SK-N-SH (cell line): Measurements from ENCODE around the gene UMODL1. TPM values are rescaled to one million over a fixed set of nuclear protein-coding genes. Genes with fewer than 3 reads are reported as not detected.

Source experiments
- CTCF ChIA-PET: fragments of 300-600, 350-600 bp; formaldehyde crosslinking; extraction: SDS; loops from one replicate; lab custom pipeline; 2021; lab: Yijun Ruan, JAX
- POLR2A ChIA-PET: fragments of 350-600 bp; sonication (Branson Sonifier 250); formaldehyde crosslinking; extraction: SDS; loops from one replicate; lab custom pipeline; 2020; ENCODE audit warnings: antibody characterized with exemption, inconsistent platforms; lab: Yijun Ruan, JAX
- DNase-seq: peaks from one replicate; pipeline ENCODE4 v3.0.0; 2012
- H2AFZ ChIP-seq: fragments of 200-600 bp; sonication (generic); 2 replicates; pipeline ENCODE4 v1.8.1; 2016; ENCODE audit warnings: antibody characterized with exemption, mild to moderate bottlenecking, low read depth
- H3F3A ChIP-seq: fragments of 200-600 bp; sonication (generic); replicated peaks from 2 replicates; pipeline ENCODE3; 2016; ENCODE audit warnings: antibody characterized with exemption, mild to moderate bottlenecking; ENCODE audit not compliant: insufficient read depth
- H3K27ac ChIP-seq, 2 experiments: fragments of 200-500 bp in 1 of 2; fragments of 200-600 bp in 1 of 2; sonication (Bioruptor generic) in 1 of 2; sonication (generic), shearing (Covaris generic) in 1 of 2; 2 replicates each; pipeline versions ENCODE4 v1.5.1 to v1.6.1; 2014 to 2016; ENCODE audit warnings: low read depth in 2 of 2, inconsistent platforms in 1 of 2, low read length in 1 of 2, mild to moderate bottlenecking in 1 of 2, mixed read lengths in 1 of 2
- H3K27me3 ChIP-seq: fragments of 200-600 bp; sonication (generic), shearing (Covaris generic); 2 replicates; pipeline ENCODE4 v1.6.1; 2016; ENCODE audit warnings: mixed run types; ENCODE audit not compliant: insufficient read depth
- H3K36me3 ChIP-seq, 2 experiments: fragments of 200-500 bp in 1 of 2; fragments of 200-600 bp in 1 of 2; sonication (Bioruptor generic) in 1 of 2; sonication (generic) in 1 of 2; replicated peaks in 1 of 2; 2 replicates each; pipeline versions ENCODE3 to v1.5.1; 2014 to 2016; ENCODE audit warnings: low read length in 1 of 2, mild to moderate bottlenecking in 1 of 2; ENCODE audit not compliant: insufficient read depth in 2 of 2, control insufficient read depth in 1 of 2
- H3K4me1 ChIP-seq, 2 experiments: fragments of 200-500 bp in 1 of 2; fragments of 200-600 bp in 1 of 2; sonication (Bioruptor generic) in 1 of 2; sonication (generic), shearing (Covaris generic) in 1 of 2; 2 replicates each; pipeline versions ENCODE4 v1.5.1 to v1.6.1; 2014 to 2016; ENCODE audit warnings: low read depth in 1 of 2, low read length in 1 of 2, mixed run types in 1 of 2; ENCODE audit not compliant: insufficient read depth in 2 of 2, control insufficient read depth in 1 of 2
- H3K4me2 ChIP-seq: fragments of 200-600 bp; sonication (generic), shearing (Covaris generic); 2 replicates; pipeline ENCODE4 v1.6.1; 2017; ENCODE audit warnings: mixed run types
- H3K4me3 ChIP-seq, 2 experiments: fragments of 200-500 bp in 1 of 2; fragments of 200-600 bp in 1 of 2; sonication (Bioruptor generic) in 1 of 2; sonication (generic), shearing (Covaris generic) in 1 of 2; 2 replicates each; pipeline versions ENCODE4 v1.5.1 to v1.8.1; 2014 to 2016; ENCODE audit warnings: low read depth in 2 of 2, inconsistent platforms in 1 of 2, low read length in 1 of 2, mild to moderate bottlenecking in 1 of 2, mixed read lengths in 1 of 2, moderate library complexity in 1 of 2
- H3K79me2 ChIP-seq: fragments of 200-600 bp; sonication (generic); 2 replicates; pipeline ENCODE4 v1.8.1; 2017; ENCODE audit warnings: mild to moderate bottlenecking; ENCODE audit not compliant: insufficient read depth
- H3K9ac ChIP-seq: fragments of 200-600 bp; sonication (generic); 2 replicates; pipeline ENCODE4 v1.6.1; 2017; ENCODE audit warnings: mixed run types
- H3K9me2 ChIP-seq: fragments of 200-600 bp; sonication (generic); 2 replicates; pipeline ENCODE4 v1.6.1; 2017; ENCODE audit warnings: mixed run types
- H3K9me3 ChIP-seq: fragments of 200-600 bp; sonication (generic); 2 replicates; pipeline ENCODE4 v1.6.1; 2017; ENCODE audit warnings: mixed run types, mild to moderate bottlenecking, moderate library complexity
- H4K20me1 ChIP-seq: fragments of 200-600 bp; sonication (generic); 2 replicates; pipeline ENCODE4 v1.6.1; 2017; ENCODE audit warnings: mild to moderate bottlenecking, mixed run types; ENCODE audit not compliant: insufficient read depth
- CHD2 ChIP-seq: fragments of 150-350 bp; IDR thresholded peaks from 2 replicates; pipeline ENCODE4 v1.6.1; 2018; ENCODE audit warnings: low read length; ENCODE audit not compliant: partially characterized antibody
- EP300 ChIP-seq, 2 experiments: IDR thresholded peaks; 2 replicates each; pipeline versions ENCODE4 v1.4.0 to v1.6.1; 2012; ENCODE audit warnings: borderline replicate concordance in 1 of 2, low read depth in 1 of 2, low read length in 1 of 2
- FOXM1 ChIP-seq: IDR thresholded peaks from 2 replicates; pipeline ENCODE4 v1.4.0; 2012; ENCODE audit warnings: low read depth, mild to moderate bottlenecking
- RFX5 ChIP-seq: IDR thresholded peaks from 2 replicates; pipeline ENCODE4 v1.6.1; 2012; ENCODE audit warnings: mild to moderate bottlenecking, improper control_type of control experiment, low read length
- SIN3A ChIP-seq: IDR thresholded peaks from 2 replicates; pipeline ENCODE4 v1.6.1; 2012; ENCODE audit warnings: low read depth, mild to moderate bottlenecking, low read length, moderate library complexity, borderline replicate concordance
- TCF12 ChIP-seq: IDR thresholded peaks from 2 replicates; pipeline ENCODE4 v1.4.0; 2012
- TEAD4 ChIP-seq: IDR thresholded peaks from 2 replicates; pipeline ENCODE4 v1.4.0; 2012; ENCODE audit warnings: mild to moderate bottlenecking, borderline replicate concordance; ENCODE audit not compliant: insufficient read depth
- WGBS: methylation state at CpG from one replicate; pipeline ENCODE4 v1.1.6; 2017; ENCODE audit warnings: low lambda C conversion rate; 5-methylcytosine and 5-hydroxymethylcytosine counted together
- polyA plus RNA-seq, 3 experiments: library from polyadenylated mRNA; depleted of rRNA; stranded (reverse); fragments of >200 nt; gene quantifications; 2 replicates each; pipeline ENCODE4 v1.2.3, GENCODE V29; 2012
- TF ChIP-seq, protein P1 (sequence below): IDR thresholded peaks from 2 replicates; pipeline ENCODE4 v1.6.1; 2012; ENCODE audit warnings: mild to moderate bottlenecking, low read depth, low read length, moderate library complexity
- TF ChIP-seq, protein P2 (sequence below): fragments of 150-350 bp; IDR thresholded peaks from 2 replicates; pipeline ENCODE4 v1.6.1; 2017; ENCODE audit warnings: antibody characterized with exemption, low read length, low read depth, borderline replicate concordance

The UMODL1 gene
- polyA plus RNA-seq, 1 of the 3 experiments (the other 2 are of a cell fraction) = not detected

DNA sequence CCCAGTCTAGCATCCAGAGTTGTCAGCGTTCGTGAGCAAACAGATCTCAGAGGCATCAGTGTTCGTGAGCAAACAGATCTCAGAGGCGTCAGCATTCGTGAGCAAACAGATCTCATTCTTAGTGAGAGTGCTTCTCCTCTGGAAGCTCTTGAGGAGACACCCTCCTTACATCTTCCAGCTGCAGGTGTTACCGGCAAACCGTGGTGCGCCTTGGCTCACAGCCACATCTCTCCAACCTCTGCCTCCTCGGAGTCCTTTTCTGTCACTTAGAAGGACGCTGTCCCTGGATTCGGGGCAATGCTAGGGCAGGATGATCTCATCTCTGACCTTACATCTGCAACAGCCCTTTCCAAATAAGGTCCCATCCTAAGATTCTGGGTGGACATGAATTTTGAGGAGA, 14.6 kb upstream of the UMODL1 start:
- Histone ChIP-seq H3F3A (no peaks in the 10 kb centered on the region), H3K27me3 (peaks cover 21% of the 10 kb centered on the region), H3K9me2 (no peaks in the 10 kb centered on the region), H3K79me2 (no peaks in the 10 kb centered on the region), H4K20me1 (no peaks in the 10 kb centered on the region), H3K4me1 (no peaks in the 10 kb centered on the region), H3K9ac (no peak overlapping the region), H2AFZ (no peak overlapping the region), H3K4me2 (no peak overlapping the region), H3K9me3 (no peaks in the 10 kb centered on the region), H3K27ac (no peak overlapping the region), H3K4me3 (no peak overlapping the region), H3K36me3 (no peaks in the 10 kb centered on the region)
- WGBS = 78% methylated on average over 10 of the region's 11 CpGs
- ChIA-PET CTCF (no interaction called here), POLR2A (no interaction called here)
- TF ChIP-seq TCF12 = no peak
- TF ChIP-seq SIN3A = no peak
- TF ChIP-seq EP300 (IDR thresholded peaks at IDR 0.05; ENCODE audit: borderline replicate concordance in 1 of 2, low read depth in 1 of 2, low read length in 1 of 2) = no peak
- TF ChIP-seq RFX5 = no peak
- TF ChIP-seq TEAD4 = no peak
- TF ChIP-seq, protein P1, sequence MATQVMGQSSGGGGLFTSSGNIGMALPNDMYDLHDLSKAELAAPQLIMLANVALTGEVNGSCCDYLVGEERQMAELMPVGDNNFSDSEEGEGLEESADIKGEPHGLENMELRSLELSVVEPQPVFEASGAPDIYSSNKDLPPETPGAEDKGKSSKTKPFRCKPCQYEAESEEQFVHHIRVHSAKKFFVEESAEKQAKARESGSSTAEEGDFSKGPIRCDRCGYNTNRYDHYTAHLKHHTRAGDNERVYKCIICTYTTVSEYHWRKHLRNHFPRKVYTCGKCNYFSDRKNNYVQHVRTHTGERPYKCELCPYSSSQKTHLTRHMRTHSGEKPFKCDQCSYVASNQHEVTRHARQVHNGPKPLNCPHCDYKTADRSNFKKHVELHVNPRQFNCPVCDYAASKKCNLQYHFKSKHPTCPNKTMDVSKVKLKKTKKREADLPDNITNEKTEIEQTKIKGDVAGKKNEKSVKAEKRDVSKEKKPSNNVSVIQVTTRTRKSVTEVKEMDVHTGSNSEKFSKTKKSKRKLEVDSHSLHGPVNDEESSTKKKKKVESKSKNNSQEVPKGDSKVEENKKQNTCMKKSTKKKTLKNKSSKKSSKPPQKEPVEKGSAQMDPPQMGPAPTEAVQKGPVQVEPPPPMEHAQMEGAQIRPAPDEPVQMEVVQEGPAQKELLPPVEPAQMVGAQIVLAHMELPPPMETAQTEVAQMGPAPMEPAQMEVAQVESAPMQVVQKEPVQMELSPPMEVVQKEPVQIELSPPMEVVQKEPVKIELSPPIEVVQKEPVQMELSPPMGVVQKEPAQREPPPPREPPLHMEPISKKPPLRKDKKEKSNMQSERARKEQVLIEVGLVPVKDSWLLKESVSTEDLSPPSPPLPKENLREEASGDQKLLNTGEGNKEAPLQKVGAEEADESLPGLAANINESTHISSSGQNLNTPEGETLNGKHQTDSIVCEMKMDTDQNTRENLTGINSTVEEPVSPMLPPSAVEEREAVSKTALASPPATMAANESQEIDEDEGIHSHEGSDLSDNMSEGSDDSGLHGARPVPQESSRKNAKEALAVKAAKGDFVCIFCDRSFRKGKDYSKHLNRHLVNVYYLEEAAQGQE = no peak
- TF ChIP-seq, protein P2, sequence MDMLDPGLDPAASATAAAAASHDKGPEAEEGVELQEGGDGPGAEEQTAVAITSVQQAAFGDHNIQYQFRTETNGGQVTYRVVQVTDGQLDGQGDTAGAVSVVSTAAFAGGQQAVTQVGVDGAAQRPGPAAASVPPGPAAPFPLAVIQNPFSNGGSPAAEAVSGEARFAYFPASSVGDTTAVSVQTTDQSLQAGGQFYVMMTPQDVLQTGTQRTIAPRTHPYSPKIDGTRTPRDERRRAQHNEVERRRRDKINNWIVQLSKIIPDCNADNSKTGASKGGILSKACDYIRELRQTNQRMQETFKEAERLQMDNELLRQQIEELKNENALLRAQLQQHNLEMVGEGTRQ = no peak
- DNase-seq = no peak

DNA sequence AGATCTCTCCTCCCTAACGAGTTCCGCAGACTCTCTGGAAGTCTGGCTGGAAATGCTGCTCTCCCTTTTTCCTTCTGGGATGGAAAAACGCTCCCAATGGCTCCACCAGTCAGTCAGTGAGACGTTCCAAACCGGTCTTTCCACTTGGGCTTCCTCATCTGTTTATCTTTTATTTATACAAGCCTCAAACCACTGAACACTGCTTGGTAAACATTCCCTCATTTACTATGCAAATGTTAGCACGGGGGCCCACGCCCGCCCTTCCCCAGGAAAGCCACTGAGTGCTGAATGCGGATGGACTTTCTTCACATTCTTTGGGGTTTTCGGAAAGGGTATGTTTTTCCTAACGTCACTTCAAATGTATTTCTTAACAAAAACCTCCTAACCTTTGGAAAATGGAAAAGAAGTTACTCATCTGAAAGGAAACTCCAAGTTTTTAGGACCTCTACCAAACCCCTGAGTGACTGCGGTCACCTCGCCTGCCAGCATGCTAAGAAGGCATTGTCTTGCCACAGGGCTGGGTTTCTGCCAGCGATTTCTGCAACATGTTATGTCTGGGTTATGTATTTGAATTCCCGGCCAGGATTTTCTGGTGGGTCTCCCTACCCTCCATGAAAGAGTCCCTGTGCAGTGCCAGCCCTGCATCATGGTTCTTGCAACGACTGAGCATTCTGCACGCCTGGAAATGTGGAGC, 14.0 kb upstream of the UMODL1 start:
- 62% methylated on average over 16 of the region's 17 CpGs for WGBS
- Histone ChIP-seq H3K4me2 (no peak overlapping the region), H2AFZ (no peak overlapping the region), H3K9ac (no peak overlapping the region), H3K27ac (no peak overlapping the region), H3K9me3 (no peaks in the 10 kb centered on the region), H3K27me3 (peaks cover 21% of the 10 kb centered on the region), H3K4me1 (no peaks in the 10 kb centered on the region), H3K79me2 (no peaks in the 10 kb centered on the region), H4K20me1 (no peaks in the 10 kb centered on the region), H3F3A (no peaks in the 10 kb centered on the region), H3K36me3 (no peaks in the 10 kb centered on the region), H3K9me2 (no peaks in the 10 kb centered on the region), H3K4me3 (no peak overlapping the region)
- POLR2A ChIA-PET = no interaction called here
- CTCF ChIA-PET = no interaction called here
- no peak for DNase-seq
- TF ChIP-seq FOXM1 (no peak), CHD2 (no peak)
